A549 (cell line): ENCODE measurements around the gene PTPRN2. TPM values are rescaled to one million over a fixed set of nuclear protein-coding genes. Genes with fewer than 3 reads are reported as not detected.

ENCODE experiments used
- ATAC-seq, 2 experiments: fragments of 200-7000 bp in 1 of 2; fragments of >200 bp in 1 of 2; cut with Nextera tagmentation in 1 of 2; cut with Tn5 transposase in 1 of 2; 3 replicates each; pipeline versions ENCODE4 v1.8.0 to v1.9.1; 2018 to 2020; ENCODE audit warnings: mild to moderate bottlenecking in 1 of 2, moderate library complexity in 1 of 2
- CTCF ChIA-PET: fragments of 300-600 bp; sonication (Branson Sonifier 250); formaldehyde crosslinking; extraction: SDS; loops from one replicate; lab custom pipeline; 2021; ENCODE audit warnings: antibody characterized with exemption, inconsistent platforms; lab: Yijun Ruan, JAX
- POLR2A ChIA-PET: fragments of 350-600 bp; formaldehyde crosslinking; extraction: SDS; loops from one replicate; lab custom pipeline; 2021; ENCODE audit warnings: antibody characterized with exemption, inconsistent platforms; lab: Yijun Ruan, JAX
- DNase-seq, 2 experiments: peaks; one replicate each; pipeline versions ENCODE4 v3.0.0 to v3.0.0-alpha.2; 2011 to 2016; ENCODE audit warnings: low read depth in 1 of 2, low spot score in 1 of 2
- FAIRE-seq: peaks from 2 replicates; lab custom pipeline; 2011; peaks lifted over from hg19 to GRCh38; lab: Jason Lieb, UNC
- H3K27ac ChIP-seq, 2 experiments: fragments of >200 bp; sonication (Bioruptor Twin); formaldehyde crosslinking; 3 replicates each; pipeline ENCODE4 v1.5.1; 2016 to 2017
- H3K4me1 ChIP-seq: fragments of >200 bp; sonication (Bioruptor Twin); formaldehyde crosslinking; 3 replicates; pipeline ENCODE4 v1.6.1; 2016
- H3K4me2 ChIP-seq: fragments of >200 bp; sonication (Bioruptor Twin); formaldehyde crosslinking; 3 replicates; pipeline ENCODE4 v1.6.1; 2016
- H3K4me3 ChIP-seq: fragments of >200 bp; sonication (Bioruptor Twin); formaldehyde crosslinking; 3 replicates; pipeline ENCODE4 v1.5.1; 2016
- H3K9me3 ChIP-seq: fragments of >200 bp; sonication (Bioruptor Twin); formaldehyde crosslinking; 3 replicates; pipeline ENCODE4 v1.6.1; 2016
- BHLHE40 ChIP-seq: IDR thresholded peaks from 2 replicates; pipeline ENCODE4 v1.6.1; 2012; ENCODE audit warnings: low read depth, low read length, inconsistent platforms
- CBX8 ChIP-seq: fragments of 200-600 bp; sonication (generic); IDR thresholded peaks from 2 replicates; pipeline ENCODE4 v1.6.1; 2016
- CHD2 ChIP-seq: fragments of 150-350 bp; IDR thresholded peaks from 2 replicates; pipeline ENCODE4 v1.6.1; 2014; ENCODE audit warnings: low read length; ENCODE audit not compliant: partially characterized antibody
- CHD4 ChIP-seq: fragments of 200-600 bp; sonication (generic); IDR thresholded peaks from 2 replicates; pipeline ENCODE4 v1.6.1; 2016; ENCODE audit warnings: antibody characterized with exemption, mild to moderate bottlenecking, borderline replicate concordance
- E2F6 ChIP-seq: IDR thresholded peaks from 2 replicates; pipeline ENCODE4 v1.6.1; 2012; ENCODE audit warnings: low read depth, borderline replicate concordance
- EHF ChIP-seq: fragments of 250-450 bp; sonication (Bioruptor Pico); IDR thresholded peaks from 2 replicates; pipeline ENCODE4 v1.5.0; 2020; ENCODE audit warnings: mild to moderate bottlenecking
- EP300 ChIP-seq, 2 experiments: fragments of >200 bp; sonication (Bioruptor Twin); formaldehyde crosslinking; IDR thresholded peaks; 2 replicates in 1 of 2; 3 replicates in 1 of 2; pipeline ENCODE4 v1.6.1; 2016 to 2017
- FOSL2 ChIP-seq, 2 experiments: fragments of 450-650 bp in 1 of 2; fragments of >200 bp in 1 of 2; sonication (Bioruptor Twin) in 1 of 2; formaldehyde crosslinking; IDR thresholded peaks; 2 replicates each; pipeline versions ENCODE4 v1.5.0 to v1.6.1; 2016 to 2020; ENCODE audit warnings: mild to moderate bottlenecking in 1 of 2, moderate library complexity in 1 of 2
- HDAC2 ChIP-seq: fragments of 200-600 bp; sonication (generic); IDR thresholded peaks from 2 replicates; pipeline ENCODE4 v1.6.1; 2016
- HES2 ChIP-seq: fragments of >200 bp; sonication (Bioruptor Twin); formaldehyde crosslinking; IDR thresholded peaks from 2 replicates; pipeline ENCODE4 v1.6.1; 2016
- HOXA7 ChIP-seq: fragments of 250-450 bp; sonication (Bioruptor Pico); IDR thresholded peaks from 2 replicates; pipeline ENCODE4 v1.5.0; 2020; ENCODE audit warnings: mild to moderate bottlenecking, moderate library complexity
- HOXB13 ChIP-seq: fragments of 250-450 bp; sonication (Bioruptor Pico); IDR thresholded peaks from 2 replicates; pipeline ENCODE4 v1.5.0; 2020; ENCODE audit warnings: low read depth, mild to moderate bottlenecking, moderate library complexity
- JUN ChIP-seq, 2 experiments: fragments of >200 bp; sonication (Bioruptor Twin); formaldehyde crosslinking; IDR thresholded peaks; 2 replicates in 1 of 2; 3 replicates in 1 of 2; pipeline ENCODE4 v1.6.1; 2016 to 2017
- KDM1A ChIP-seq: fragments of 200-600 bp; sonication (generic); IDR thresholded peaks from 2 replicates; pipeline ENCODE4 v1.6.1; 2016; ENCODE audit warnings: low read depth, mild to moderate bottlenecking
- MAZ ChIP-seq: fragments of 150-350 bp; IDR thresholded peaks from 2 replicates; pipeline ENCODE4 v1.6.1; 2014; ENCODE audit warnings: antibody characterized with exemption, low read depth, low read length, borderline replicate concordance
- PHF8 ChIP-seq: fragments of 200-600 bp; sonication (generic); IDR thresholded peaks from 2 replicates; pipeline ENCODE4 v1.6.1; 2016; ENCODE audit warnings: low read depth, mild to moderate bottlenecking, antibody characterized with exemption, moderate library complexity, borderline replicate concordance
- POLR2A ChIP-seq: IDR thresholded peaks from 2 replicates; pipeline ENCODE4 v1.6.1; 2012; ENCODE audit warnings: mild to moderate bottlenecking, low read length
- POLR2AphosphoS2 ChIP-seq: conservative IDR thresholded peaks from 2 replicates; pipeline ENCODE4 v1.6.1; 2012; ENCODE audit warnings: low read length, improper control_type of control experiment, inconsistent platforms
- RAD21 ChIP-seq, 2 experiments: fragments of >200 bp in 1 of 2; sonication (Bioruptor Twin) in 1 of 2; formaldehyde crosslinking in 1 of 2; IDR thresholded peaks in 1 of 2; conservative IDR thresholded peaks in 1 of 2; 2 replicates in 1 of 2; 3 replicates in 1 of 2; pipeline ENCODE4 v1.6.1; 2012 to 2018; ENCODE audit warnings: inconsistent platforms in 1 of 2
- RCOR1 ChIP-seq: fragments of 150-350 bp; IDR thresholded peaks from 2 replicates; pipeline ENCODE4 v1.6.1; 2014; ENCODE audit warnings: antibody characterized with exemption, low read length, low read depth
- RNF2 ChIP-seq: fragments of 200-600 bp; sonication (generic); IDR thresholded peaks from 2 replicates; pipeline ENCODE4 v1.6.1; 2016; ENCODE audit warnings: low read depth, mild to moderate bottlenecking, antibody characterized with exemption, moderate library complexity, borderline replicate concordance
- TFCP2L1 ChIP-seq: fragments of 250-450 bp; sonication (Bioruptor Pico); IDR thresholded peaks from 2 replicates; pipeline ENCODE4 v1.5.0; 2021; ENCODE audit warnings: mild to moderate bottlenecking
- TP53 ChIP-seq: fragments of 250-450 bp; sonication (Bioruptor Pico); IDR thresholded peaks from 2 replicates; pipeline ENCODE4 v1.5.0; 2021; ENCODE audit warnings: mild to moderate bottlenecking, moderate library complexity
- WGBS: methylation state at CpG from one replicate; pipeline ENCODE4 v1.1.6; 2017; ENCODE audit errors: missing lambda C conversion rate; 5-methylcytosine and 5-hydroxymethylcytosine counted together
- polyA plus RNA-seq, 4 experiments: library from polyadenylated mRNA; depleted of rRNA in 3 of 4; stranded (reverse); fragments of >200 nt; fragmentation: RNase III in 1 of 4; extraction: RNeasy Plus Mini Kit Qiagen cat#74134 plus additional on column Dnase treatment in 1 of 4; gene quantifications; 2 replicates in 3 of 4; 3 replicates in 1 of 4; pipeline ENCODE4 v1.2.3, GENCODE V29; 2011 to 2017
- TF ChIP-seq, protein P1 (sequence below): fragments of 150-350 bp; IDR thresholded peaks from 2 replicates; pipeline ENCODE4 v1.6.1; 2014; ENCODE audit warnings: low read depth, mild to moderate bottlenecking, low read length
- TF ChIP-seq, protein P2 (sequence below): fragments of 250-450 bp; sonication (Bioruptor Pico); IDR thresholded peaks from 2 replicates; pipeline ENCODE4 v1.5.0; 2020; ENCODE audit warnings: low read depth, mild to moderate bottlenecking, moderate library complexity

PTPRN2 gene
- polyA plus RNA-seq, 2 of the 4 experiments (the other 2 are of a cell fraction), result 0.41 to 1.2 TPM

DNA sequence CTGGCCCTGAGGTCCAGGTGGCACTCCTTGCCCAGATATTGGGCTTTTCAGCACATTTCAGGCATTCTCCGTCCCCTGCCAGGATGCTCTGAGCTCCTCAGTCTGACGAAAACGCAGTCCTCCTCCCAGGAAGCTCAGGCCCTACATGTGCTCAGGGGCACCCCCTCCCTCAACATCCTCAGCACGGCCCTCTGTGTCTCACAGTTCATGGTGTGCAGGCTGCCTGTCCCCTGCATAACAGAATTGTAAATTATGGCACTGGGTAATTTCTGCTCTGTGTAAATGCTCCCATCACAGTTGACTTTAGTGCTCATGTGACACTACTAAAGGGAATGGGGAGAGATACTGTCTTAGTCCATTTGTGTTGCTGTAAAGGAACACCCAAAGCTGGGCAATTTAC is 687.1 kb downstream of the PTPRN2 start:
- Histone ChIP-seq H3K27ac (no peak overlapping the region), H3K4me3 (no peak overlapping the region), H3K4me1 (no peaks in the 10 kb centered on the region), H3K4me2 (no peak overlapping the region), H3K9me3 (no peaks in the 10 kb centered on the region)
- no peak for ATAC-seq
- 0% methylated on average over 1 of the region's 4 CpGs for WGBS
- TF ChIP-seq CBX8 (no peak), POLR2A (no peak), KDM1A (no peak), MAZ (no peak), PHF8 (no peak), FOSL2 (IDR thresholded peaks at IDR 0.05) (no peak), FOSL2 (CRISPR knock-in tag; IDR thresholded peaks at IDR 0.05) (no peak), RCOR1 (no peak), TP53 (no peak), CHD2 (no peak), HES2 (no peak), EHF (CRISPR knock-in tag) (no peak), E2F6 (no peak), TFCP2L1 (no peak), EP300 (IDR thresholded peaks at IDR 0.05) (no peak), HOXB13 (CRISPR knock-in tag) (no peak), BHLHE40 (no peak)
- TF ChIP-seq, protein P1, sequence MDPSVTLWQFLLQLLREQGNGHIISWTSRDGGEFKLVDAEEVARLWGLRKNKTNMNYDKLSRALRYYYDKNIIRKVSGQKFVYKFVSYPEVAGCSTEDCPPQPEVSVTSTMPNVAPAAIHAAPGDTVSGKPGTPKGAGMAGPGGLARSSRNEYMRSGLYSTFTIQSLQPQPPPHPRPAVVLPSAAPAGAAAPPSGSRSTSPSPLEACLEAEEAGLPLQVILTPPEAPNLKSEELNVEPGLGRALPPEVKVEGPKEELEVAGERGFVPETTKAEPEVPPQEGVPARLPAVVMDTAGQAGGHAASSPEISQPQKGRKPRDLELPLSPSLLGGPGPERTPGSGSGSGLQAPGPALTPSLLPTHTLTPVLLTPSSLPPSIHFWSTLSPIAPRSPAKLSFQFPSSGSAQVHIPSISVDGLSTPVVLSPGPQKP, result no peak
- POLR2A ChIA-PET, result no interaction called here
- CTCF ChIA-PET, result no interaction called here
- no peak for FAIRE-seq
- DNase-seq, result no peak

- H3K4me2 ChIP-seq, result no peak overlapping the region
- FAIRE-seq (no peak), DNase-seq (no peak), ATAC-seq (no peak)
- CTCF ChIA-PET, result no interaction called here
- no peaks in the 10 kb centered on the region for H3K9me3 ChIP-seq
- POLR2A ChIA-PET, result no interaction called here
- no peaks in the 10 kb centered on the region for H3K4me1 ChIP-seq
- no peak overlapping the region for H3K4me3 ChIP-seq
- 55% methylated on average over 8 of the region's 11 CpGs for WGBS
- H3K27ac ChIP-seq, result no peak overlapping the region
- TF ChIP-seq RNF2 (no peak), CHD4 (no peak), RAD21 (conservative IDR thresholded peaks at IDR 0.05 in 1 of 2, IDR thresholded peaks at IDR 0.05 in 1 of 2) (no peak), HES2 (no peak), TP53 (no peak), HOXA7 (no peak), MAZ (no peak), JUN (IDR thresholded peaks at IDR 0.05) (no peak), HDAC2 (no peak), POLR2AphosphoS2 (no peak)
- TF ChIP-seq, protein P2, sequence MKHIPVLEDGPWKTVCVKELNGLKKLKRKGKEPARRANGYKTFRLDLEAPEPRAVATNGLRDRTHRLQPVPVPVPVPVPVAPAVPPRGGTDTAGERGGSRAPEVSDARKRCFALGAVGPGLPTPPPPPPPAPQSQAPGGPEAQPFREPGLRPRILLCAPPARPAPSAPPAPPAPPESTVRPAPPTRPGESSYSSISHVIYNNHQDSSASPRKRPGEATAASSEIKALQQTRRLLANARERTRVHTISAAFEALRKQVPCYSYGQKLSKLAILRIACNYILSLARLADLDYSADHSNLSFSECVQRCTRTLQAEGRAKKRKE (CRISPR knock-in tag), result no peak
Observed at GRCh38 chr7:157900011-157900410, 687.6 kb downstream of the PTPRN2 start.
